ENCODE measurements around the gene SYNJ1.
"Not testable (repeated sequence)": the region's sequence is repeated elsewhere in the genome, so short reads cannot be mapped to it uniquely, and the experiment has no call there.

SYNJ1 gene

DNA sequence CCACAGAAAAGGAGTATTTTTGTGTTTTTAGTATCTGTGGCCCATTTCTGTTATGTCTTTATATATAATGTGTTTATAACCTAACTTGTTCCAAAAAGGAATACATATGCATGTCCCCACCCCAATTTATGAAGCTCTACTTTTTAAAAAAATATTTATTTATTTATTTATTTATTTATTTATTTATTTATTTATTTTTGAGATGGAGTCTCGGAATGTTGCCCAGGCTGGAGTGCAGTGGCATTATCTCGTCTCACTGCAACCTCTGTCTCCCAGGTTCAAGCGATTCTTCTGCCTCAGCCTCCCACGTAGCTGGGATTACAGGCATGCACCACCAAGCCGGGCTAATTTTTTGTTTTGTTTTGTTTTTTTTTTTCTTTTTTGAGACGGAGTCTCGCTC lies 32.3 kb downstream of the SYNJ1 start:
- DNase-seq (ENCODE audit: low spot score) = not testable (repeated sequence)

DNA sequence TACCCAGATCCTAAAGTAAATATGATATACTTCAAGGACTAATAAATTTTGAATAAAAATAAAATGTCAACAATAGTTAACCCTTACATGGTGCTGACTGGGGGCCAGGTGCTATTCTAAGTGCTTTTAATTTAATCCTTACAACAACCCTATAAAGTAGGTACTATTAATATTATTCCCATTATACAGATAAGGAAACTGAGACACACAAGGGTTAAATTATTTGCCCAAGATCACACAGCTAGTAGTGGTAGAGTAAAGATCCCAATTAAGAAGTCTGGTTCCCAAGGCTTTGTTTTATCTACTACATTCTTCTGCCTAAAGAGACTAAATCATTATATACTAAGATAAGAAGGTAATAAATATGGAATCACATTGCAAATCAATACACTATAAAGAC lies 34.2 kb downstream of the SYNJ1 start:
- no peak for DNase-seq (ENCODE audit: low spot score)

DNA sequence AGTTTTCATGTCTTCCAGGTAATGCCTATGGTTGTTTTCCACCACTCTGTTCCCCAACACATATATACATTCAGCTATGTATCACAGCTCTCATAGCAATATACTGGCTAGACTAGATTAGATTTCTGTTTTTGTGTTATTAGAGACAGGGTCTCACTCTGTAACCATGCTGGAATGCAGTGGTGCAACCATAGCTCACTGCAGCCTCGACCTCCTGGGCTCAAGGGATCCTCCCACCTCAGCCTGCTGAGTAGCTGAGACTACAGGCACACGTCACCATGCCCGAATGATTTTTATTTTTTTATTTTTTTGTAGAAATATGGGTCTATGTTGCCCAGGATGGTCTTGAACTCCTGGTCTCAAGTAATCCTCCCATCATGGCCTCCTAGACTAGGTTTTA lies 37.7 kb downstream of the SYNJ1 start:
- DNase-seq (ENCODE audit: low spot score) = no peak

DNA sequence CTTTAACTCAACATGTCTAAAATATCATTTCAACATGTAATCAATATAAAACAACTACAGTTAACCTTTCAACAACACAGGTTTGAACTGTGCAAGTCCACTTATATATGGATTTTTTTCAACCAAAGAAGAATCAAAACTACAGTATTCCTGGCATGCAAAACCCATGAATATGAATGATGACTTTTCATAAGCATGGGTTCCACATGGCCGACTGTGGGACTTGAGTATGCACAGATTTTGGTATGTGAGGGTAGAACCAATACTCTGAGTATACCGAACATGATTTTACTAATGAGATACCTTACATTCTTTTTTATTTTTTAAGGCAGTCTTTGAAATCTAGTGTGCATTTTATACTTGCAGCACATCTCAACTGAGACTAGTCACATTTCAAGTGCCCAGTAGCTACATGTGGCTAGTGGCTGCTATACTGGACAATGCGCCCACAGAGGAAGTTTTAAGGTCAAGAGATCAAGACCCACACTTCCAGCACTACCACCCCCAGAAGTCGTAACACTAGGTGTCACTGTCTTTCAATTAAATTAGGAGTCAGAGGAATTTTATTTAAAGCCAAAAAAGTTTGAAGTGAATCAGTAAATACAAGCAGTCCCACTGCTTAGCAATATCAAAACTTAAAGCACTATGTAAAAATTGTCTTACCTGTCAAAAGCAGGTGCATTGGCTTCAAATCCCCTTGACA lies 40.0 kb downstream of the SYNJ1 start:
- DNase-seq (ENCODE audit: low spot score) = no peak

DNA sequence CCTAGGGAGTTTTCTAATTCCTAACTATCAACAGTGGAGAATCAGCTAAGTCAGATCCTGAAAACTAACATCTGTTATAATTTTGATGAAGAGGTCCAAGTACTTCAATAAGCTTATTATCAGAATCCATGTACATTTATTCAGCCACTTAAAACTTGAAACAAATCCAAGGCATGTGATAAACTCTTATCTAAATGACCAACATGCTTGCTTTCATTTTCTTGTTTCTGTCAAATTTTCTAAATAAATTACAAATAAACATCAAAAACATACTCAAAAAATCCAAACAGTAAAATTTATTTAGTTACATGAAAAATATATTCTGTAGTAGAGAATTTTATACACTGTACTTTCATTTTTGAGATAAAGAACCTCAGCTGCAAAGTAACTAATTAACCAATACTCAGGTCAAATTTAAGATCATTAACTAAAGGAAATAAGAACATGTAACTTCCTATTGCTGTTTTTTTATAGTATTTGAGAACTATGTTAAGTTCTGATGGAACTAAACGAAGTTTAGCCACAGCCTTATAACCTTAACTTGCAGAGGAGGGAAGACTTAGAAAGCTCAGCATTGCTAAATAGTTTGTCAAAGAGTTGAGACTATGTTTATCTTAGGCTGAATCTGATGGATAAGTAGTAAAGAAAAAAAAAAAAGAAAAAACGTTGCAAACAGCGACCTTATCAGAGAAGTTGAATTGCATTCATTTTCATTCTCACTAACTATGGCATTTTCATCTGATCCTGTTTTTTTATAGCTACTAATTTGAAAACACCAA lies 44.9 kb downstream of the SYNJ1 start:
- no peak for DNase-seq (ENCODE audit: low spot score)

DNA sequence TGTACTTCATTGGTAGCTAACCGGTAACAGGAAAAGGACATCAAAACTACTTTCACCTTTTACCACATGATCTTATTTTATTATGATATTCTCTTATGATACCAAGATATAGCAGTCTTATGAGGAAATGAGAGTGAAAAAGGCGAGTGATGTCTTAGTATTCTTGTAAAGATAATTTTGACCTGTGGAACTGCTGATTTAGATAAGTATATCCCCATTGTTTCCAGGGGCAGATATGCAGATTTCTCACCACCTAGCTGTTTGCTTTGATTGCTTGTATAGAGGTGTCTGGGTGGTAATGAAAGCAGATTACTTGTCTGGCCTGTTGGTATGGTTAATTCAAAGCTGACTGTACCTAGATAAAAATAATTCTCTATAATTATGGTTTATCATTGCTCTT lies 53.1 kb downstream of the SYNJ1 start:
- no peak for DNase-seq (ENCODE audit: low spot score)

DNA sequence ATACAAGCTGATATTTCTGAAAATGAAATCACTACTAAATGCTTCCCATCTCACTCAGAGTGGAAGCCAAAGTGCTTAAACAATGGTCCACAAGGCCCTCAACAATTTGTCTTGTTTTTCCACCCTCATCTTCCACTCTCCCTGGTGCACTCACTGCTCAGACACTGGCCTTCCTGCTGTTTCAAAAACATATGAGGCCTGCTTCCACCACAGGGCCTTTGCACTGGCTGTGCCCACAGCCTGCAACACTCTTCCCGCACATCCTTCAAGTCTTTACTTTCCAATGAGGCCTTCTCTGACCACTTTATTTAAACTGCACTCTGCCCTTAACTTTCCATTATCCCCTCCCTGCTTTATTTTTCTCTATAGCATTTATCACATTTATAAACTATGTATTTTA lies 53.8 kb downstream of the SYNJ1 start:
- no peak for DNase-seq (ENCODE audit: low spot score)

DNA sequence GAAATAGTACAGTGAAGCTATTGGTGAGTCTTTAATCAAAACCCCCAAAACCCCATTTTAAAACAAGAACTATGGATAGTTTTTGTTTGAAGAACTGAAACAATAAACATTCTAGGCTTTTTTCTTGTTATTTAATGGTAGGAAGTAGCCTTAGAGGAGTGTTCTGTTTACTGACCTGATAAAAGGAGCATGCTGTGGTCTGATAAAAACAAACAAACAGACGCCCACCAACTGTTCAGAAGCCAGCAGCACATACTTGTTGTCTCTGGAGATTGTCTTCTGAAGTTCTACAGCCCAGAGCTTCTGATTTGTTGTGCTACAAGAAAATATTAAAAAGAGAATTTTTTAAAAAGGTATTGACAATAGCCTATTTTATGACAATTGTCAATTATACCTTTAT lies 61.6 kb downstream of the SYNJ1 start:
- no peak for DNase-seq (ENCODE audit: low spot score)

DNA sequence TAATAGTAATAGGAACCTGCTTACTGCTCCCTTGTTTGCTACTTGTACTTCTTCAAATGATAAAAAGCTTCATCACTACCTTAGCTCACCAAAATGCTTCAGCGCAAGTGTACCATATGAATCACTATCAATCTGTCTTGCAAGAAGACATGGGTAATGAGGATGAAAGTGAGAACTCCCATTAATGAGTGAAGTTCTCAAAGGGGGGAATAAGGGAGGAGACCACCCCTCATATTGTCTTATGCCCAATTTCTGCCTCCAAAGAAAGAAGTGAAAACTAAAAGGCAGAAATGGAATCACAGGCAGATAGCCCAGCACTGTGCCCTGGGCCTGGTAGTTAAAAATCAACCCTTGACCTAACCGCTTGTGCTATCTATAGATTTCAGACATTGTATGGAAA lies 63.7 kb downstream of the SYNJ1 start:
- DNase-seq (ENCODE audit: low spot score) = not testable (repeated sequence)

DNA sequence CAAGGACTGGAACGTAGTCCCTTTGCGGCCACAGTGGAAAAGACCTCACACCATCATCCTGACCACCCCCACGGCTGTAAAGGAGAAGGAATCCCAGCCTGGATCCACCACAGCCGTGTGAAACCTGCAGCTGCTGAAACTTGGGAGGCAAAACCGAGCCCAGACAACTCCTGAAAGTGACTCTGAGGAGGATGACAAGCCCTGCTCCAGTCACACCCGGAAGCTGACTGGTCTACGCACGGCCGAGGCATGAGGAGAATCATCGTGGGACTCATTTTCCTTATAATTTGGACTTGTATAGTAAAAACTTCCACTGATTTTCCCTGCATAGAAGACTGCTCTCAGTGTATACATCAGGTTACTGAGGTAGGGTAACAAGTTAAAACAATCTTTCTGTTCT lies 65.8 kb downstream of the SYNJ1 start:
- not testable (repeated sequence) for DNase-seq (ENCODE audit: low spot score)

DNA sequence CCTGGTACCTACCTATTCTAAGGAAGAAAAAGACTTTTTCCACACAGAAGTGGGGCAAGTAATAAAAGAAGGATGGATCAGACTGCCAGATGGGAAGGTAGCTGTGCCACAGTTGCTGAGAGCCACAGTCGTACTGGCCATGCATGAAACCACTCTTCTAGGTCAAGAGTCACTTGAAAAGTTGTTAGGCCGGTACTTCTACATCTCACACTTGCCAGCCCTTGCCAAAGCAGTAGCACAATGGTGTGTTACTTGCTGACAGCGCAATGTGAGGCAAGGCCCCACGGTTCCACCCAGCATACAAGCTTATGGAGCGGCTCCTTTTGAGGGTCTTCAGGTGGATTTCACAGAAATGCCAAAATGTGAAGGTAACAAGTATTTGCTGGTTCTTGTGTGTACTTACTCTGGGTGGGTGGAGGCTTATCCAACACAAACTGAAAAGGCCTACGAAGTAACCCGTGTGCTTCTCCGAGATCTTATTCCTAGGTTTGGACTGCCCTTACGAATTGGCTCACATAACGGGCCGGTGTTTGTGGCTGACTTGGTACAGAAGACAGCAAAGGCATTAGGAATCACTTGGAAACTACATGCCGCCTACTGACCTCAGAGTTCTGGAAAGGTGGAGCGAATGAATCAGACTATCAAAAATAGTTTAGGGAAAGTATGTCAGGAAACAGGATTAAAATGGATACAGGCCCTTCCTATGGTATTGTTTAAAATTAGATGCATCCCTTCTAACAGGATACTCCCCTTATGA lies 66.6 kb downstream of the SYNJ1 start:
- not testable (repeated sequence) for DNase-seq (ENCODE audit: low spot score)

DNA sequence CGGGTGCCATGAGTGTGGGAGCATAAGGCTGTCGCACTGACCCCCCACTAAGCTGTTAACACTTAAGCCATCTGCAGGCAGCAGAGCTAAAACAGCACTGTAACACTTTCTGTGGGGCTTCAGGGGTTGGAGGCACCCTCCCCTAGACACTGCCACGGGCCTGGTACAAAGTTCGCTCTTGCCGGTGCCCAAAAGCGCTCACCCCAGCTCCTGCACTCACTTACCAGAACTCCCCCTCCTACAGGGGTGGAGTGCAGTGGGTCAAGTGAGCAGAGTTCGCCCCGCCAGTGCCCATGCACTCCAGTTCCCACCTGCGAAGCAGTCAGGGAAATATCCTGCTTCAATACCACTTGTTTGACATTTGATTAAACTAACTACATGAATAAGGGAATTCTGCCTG lies 69.3 kb downstream of the SYNJ1 start:
- DNase-seq (ENCODE audit: low spot score) = no peak

DNA sequence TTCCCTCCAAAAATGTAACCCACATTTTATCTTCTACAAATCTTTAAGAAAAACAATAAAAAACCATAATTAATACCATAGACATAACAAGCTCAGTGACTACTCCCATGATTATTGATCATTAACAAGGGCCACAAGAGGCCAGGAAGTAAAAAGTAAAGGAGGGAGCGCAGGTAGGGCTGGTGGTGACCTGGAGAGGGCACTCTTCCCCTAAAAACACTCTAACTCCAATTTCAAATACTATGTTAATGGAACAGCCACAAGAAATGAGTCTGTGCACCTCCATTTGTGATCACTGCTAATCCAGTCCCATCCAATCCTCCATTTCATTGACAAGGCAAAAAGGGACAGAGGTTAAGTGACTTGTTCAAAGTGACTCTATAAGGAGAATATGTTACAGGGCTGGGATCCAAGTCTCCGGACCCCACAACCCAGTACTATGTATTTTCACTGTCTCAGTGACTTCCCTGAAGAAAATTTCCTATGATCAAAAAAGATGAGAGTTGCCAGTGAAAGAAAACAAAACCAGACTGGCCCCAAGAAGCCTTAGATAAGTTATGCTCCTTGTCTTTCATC lies 74.4 kb downstream of the SYNJ1 start:
- DNase-seq (ENCODE audit: low spot score) = peak; percentile 49

DNA sequence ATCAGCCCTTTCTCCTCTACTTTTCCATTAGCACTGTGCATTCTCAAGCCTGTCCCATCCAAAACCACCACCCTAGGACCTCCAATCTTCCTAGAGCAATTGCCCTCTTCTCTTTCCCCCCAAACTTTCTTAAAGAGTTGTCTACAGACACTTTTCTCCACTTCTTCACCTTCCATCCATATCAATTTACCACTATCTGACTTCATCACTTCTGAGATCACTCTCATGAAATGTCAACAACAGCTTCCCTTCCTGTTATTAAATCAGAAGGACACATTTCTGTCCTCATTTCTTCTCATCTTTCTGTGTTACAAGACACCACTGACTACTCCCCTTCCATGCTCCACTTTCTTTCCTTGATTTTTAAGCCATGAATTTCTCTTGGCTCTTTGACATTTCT lies 79.6 kb downstream of the SYNJ1 start:
- no peak for DNase-seq (ENCODE audit: low spot score)

DNA sequence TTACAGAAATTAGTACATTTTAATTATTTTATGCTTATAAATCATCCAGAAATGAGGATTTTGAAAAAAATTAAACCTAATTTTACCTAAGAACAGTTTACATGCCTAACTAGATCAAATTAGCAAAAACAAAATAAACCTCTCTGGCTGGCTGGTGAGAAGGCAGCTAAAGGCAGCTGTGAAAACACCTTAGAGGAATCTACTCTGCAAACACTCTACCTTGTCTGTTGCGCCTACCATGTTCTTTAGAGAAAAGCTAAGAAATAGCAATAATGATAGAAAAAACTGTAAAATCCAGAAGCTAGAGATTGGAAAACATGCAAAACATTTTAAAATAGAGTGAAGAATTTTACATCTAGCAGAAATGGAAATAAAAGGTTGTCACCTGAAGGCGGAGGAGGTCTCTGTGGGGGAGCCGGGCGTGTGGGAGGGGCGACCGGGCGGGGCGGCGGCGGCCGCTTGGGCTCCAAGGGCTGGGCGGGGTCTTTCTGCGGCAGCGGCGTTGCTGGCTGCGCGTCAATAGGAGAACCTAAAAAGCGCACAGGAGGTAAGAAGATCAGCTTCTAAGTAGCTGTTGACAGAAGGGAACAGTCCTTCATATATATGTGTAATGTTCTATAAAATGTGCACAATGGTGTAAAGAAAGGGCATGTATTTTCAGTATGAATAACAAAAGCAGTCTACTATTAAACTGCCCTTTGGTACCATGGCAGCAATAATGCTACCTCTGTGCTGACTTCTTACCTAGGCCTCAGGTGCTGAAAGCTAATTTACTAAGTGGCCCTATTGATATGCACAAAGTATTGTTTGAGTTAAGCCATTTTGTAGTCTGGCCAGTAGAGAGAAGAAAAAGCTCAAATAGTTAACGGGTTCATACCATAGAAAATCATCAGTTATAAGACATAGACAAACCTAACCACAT lies 82.3 kb downstream of the SYNJ1 start:
- no peak for DNase-seq (ENCODE audit: low spot score)

DNA sequence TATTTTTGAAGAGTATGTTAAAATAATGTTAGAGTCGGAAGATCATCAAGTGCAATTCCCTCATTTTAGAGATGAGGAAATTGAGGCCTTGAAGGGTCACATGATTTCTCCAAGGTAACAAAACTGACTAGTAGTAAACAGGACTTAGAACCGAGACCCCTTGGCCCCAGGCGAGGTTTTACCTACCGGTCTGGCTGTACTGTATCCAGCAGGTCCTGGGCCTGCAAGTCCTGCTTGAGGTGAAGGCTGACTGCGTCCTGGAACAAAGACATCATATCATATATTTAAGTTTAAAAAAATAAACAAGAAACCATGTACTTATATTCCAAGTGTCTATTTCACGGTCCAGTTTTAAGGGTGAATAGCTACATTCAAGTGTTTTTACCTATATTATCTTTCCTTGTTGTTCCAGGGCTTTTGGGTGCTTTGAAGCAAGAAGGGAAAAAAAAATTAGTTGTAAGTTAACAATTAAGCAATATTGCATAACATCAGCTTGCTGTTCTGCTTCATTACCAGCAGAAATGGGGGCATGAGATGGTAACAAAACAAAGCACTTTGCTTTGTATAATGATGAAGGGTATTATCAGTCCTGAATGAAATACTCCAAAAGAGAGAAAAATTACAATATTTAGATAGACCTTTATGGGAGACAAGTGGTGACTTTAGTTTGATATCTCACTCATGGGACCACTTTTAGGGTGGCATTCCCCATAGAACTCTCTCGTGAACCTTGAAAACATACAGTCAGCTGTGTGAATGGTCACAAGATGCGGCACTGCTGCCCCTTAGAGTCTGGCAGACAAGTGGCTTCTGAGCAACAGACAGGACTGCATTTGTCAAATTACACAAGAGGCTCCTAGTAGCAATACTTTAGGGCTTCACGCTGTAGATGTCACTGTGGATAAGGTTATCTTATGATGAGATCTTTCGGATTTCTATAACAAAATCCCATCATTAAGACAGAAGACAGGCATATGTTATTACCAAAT lies 85.8 kb downstream of the SYNJ1 start:
- DNase-seq (ENCODE audit: low spot score) = no peak

DNA sequence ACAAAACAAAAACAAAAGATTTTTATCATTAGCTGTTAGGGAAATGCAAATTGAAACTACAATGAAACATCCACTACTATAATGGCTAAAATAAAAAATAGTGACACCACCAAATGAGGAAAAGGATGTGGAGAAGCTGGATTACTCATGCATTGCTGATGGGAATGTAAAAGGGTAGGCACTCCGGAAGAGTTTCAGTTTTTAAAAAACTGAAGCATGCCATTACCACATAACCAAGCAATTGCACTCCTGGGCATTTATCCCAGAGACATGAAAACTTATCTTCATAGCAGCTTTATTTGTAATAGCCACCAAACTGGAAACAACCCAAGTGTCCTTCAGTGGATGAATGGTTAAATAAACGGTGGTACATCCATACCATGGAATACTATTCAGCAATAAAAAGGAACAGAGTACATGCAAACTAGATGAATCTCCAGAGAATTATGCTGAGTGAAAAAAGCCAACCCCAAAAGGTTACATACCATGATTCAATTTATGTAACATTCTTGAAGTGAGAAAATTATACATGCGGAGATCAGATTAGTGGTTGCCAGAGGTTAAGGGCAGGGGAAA lies 101.1 kb downstream of the SYNJ1 start:
- DNase-seq (ENCODE audit: low spot score) = no peak

DNA sequence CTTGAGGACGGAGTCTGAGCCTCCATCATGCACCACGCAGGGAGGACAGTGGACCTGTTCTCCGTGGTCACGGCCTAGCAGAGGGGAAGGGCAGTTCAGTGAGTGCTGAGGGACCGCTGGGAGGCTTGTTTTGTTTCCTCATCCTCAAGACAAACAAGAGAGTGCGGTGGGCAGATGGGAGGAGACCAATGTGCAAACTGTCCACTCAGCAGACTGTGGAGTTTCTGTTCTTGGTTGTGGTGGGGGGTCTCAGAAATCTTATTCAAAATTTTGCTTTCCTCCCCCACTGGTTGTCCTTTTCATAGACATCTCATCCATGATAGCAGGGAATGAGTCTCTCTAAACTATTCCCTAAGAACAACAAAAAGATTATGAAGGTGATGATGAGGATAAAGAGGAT lies 109.6 kb downstream of the SYNJ1 start:
- DNase-seq (ENCODE audit: low spot score) = not testable (repeated sequence)

DNA sequence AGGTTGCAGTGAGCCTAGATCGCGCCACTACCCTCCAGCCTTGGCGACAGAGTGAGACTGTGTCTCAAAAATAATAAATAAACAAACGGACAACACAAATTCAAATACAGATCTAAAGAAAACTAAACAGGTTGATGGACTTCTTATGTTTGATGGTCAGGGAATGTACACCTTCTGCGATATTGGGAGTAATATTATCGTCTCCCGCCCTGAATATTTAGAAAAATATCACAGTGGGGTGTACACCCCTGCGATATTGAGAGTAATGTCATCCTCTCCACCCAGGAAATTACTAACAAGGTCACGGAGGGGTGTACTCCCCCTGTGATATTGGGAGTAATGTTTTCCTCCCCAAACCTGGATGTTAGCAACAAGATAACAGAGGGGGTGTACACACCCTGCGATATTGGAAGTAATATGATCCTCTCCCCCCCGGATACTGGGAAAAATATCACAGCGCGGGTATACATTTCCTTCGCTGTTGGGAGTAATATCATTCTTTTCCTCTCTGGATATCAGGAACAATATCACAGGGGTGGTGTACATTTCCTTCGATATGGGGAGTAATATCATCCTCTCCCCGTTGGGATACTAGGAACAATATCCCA lies 114.3 kb downstream of the SYNJ1 start:
- DNase-seq (ENCODE audit: low spot score) = no peak

DNA sequence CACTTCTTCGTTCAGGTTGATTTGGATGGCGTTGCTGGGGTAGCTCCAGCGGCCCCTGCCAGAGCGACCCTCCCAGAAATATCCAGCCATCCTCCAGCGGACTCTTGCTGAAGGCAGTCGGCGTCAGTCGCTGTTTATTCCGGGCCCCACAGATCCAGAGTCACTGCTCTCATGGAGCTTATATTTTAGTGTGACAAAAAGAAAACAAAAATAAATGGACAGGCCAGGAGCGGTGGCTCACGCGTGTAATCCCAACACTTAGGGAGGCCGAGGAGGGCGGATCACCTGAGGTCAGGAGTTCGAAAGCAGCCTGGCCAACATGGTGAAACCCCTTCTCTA lies 114.8 kb downstream of the SYNJ1 start:
- no peak for DNase-seq (ENCODE audit: low spot score)

Measured in SW480 (cell line).